Prostate gland (tissue), 2 donors: ENCODE measurements around the gene UTP4.

ENCODE experiments used
- POLR2A ChIP-seq: fragments of 450-650 bp; IDR thresholded peaks from one replicate; pipeline ENCODE4 v1.6.1; 2016; ENCODE audit warnings: antibody characterized with exemption, mild to moderate bottlenecking
- TF ChIP-seq, protein P1 (sequence below), 4 experiments: fragments of 200-600 bp in 2 of 4; fragments of 450-650 bp in 2 of 4; sonication (generic) in 2 of 4; IDR thresholded peaks; 1 replicate in 3 of 4; 2 replicates in 1 of 4; pipeline ENCODE4 v1.5.1; 2016 to 2019; ENCODE audit warnings: antibody characterized with exemption in 4 of 4, mild to moderate bottlenecking in 2 of 4, moderate library complexity in 2 of 4

DNA sequence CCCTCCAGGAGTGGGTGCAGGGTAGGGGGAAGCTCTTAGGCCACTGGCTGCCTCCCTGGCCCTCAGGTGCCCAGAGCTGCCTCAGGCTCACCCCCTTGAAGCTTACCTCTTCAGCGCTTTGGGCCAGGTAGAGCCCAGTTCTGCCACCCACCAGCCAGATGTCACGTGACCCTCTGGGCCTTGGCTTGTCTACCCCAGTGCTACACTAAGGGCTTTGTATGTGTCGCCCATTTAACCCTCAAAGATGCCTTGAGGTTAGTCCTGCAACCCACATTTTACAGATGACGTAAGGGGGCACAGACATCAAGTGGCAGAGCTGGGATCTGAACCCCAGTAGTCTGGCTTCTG is 23.6 kb upstream of the UTP4 start:
- TF ChIP-seq, protein P1, sequence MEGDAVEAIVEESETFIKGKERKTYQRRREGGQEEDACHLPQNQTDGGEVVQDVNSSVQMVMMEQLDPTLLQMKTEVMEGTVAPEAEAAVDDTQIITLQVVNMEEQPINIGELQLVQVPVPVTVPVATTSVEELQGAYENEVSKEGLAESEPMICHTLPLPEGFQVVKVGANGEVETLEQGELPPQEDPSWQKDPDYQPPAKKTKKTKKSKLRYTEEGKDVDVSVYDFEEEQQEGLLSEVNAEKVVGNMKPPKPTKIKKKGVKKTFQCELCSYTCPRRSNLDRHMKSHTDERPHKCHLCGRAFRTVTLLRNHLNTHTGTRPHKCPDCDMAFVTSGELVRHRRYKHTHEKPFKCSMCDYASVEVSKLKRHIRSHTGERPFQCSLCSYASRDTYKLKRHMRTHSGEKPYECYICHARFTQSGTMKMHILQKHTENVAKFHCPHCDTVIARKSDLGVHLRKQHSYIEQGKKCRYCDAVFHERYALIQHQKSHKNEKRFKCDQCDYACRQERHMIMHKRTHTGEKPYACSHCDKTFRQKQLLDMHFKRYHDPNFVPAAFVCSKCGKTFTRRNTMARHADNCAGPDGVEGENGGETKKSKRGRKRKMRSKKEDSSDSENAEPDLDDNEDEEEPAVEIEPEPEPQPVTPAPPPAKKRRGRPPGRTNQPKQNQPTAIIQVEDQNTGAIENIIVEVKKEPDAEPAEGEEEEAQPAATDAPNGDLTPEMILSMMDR (IDR thresholded peaks at IDR 0.05), result no peak
- no peak for TF ChIP-seq POLR2A
